HG03103 (cell line): ENCODE measurements around the gene CERS4.

Experiments used
- ATAC-seq: cut with Tn5 transposase; IDR thresholded peaks from one replicate; pipeline ENCODE4 v1.9.1; 2021; ENCODE audit warnings: low read depth; ENCODE audit not compliant: unreplicated experiment

Gene CERS4

DNA sequence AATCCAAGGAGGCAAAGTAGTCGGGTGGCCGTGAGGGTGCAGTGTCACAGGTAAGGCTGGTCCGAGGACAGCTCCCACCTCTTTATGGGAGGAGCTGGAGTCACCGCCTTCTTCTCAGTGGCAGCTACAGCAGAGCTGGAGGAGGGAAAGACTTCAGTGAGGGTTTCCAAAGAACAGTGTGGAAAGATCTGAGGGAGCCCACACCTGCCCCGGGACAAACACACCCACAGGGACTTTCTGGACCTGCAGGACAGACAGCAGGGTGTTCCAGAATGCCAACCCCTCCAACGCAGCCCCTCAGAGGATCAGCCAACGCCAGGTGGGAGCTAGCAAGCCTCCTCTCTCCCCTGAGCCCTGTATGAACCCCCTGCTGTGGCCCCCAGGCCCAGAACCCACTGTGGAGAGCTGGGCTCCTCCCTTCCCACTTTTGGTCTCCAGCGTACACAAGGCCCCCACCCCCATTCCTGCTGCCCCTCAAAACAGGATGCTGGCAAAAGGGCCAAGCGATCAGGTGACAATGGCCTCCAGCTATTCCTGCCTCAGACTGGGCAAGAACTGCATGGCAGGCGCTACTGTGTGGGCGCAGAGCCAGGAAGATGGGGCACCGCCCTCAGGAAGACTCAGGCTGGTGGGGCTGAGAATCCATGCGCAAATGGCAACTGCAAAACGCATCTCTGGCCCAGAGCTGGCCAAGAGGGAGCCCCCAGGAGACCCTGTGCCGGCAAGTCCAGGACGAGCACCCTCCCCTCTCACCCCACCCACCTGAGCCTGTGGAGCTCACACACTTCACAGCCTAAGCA is 102.5 kb downstream of the CERS4 start:
- ATAC-seq, result no peak
